K562 (cell line): ENCODE measurements around the gene GON4L. TPM values are rescaled to one million over a fixed set of nuclear protein-coding genes. Genes with fewer than 3 reads are reported as not detected.

Experiments
- ATAC-seq: fragments of 200-7000 bp; cut with Tn5 transposase; 3 replicates; pipeline ENCODE4 v1.9.1; 2020; ENCODE audit warnings: moderate library complexity
- BruUV-seq: library from RNA; stranded (reverse); fragments of 400-500 nt; replicated peaks from 2 replicates; lab custom pipeline; 2021; lab: Mats Ljungman, UMichigan
- CTCF ChIA-PET: fragments of 300-600 bp; formaldehyde crosslinking; extraction: SDS; loops from one replicate; lab custom pipeline; 2021; ENCODE audit warnings: low intra/inter-chr PET ratio; lab: Yijun Ruan, JAX
- POLR2A ChIA-PET: fragments of 300-600, 350-650 bp; sonication (Branson Sonifier 250); formaldehyde crosslinking; extraction: SDS; loops from one replicate; lab custom pipeline; 2021; ENCODE audit warnings: antibody characterized with exemption, inconsistent platforms; lab: Yijun Ruan, JAX
- DNase-seq, 4 experiments: peaks; one replicate each; pipeline versions ENCODE4 v3.0.0 to v3.0.0-alpha.2; 2011 to 2018; ENCODE audit warnings: low spot score in 3 of 4, mixed read lengths in 3 of 4; ENCODE audit errors: extremely low read depth in 1 of 4
- FAIRE-seq: peaks from 2 replicates; lab custom pipeline; 2011; peaks lifted over from hg19 to GRCh38; lab: Jason Lieb, UNC
- H2AFZ ChIP-seq: 2 replicates; pipeline ENCODE4 v1.6.0; 2011; ENCODE audit warnings: low read depth, low read length, control low read depth, inconsistent platforms
- H3K27ac ChIP-seq: fragments of 200-600 bp; 3 replicates; pipeline ENCODE4 v1.8.0; 2011; ENCODE audit warnings: low read depth, mild to moderate bottlenecking, control low read depth, inconsistent platforms, low read length, moderate library complexity, mixed read lengths; ENCODE audit errors: extremely low read depth
- H3K27me3 ChIP-seq, 2 experiments: fragments of 300-600 bp in 1 of 2; 2 replicates in 1 of 2; 3 replicates in 1 of 2; pipeline versions ENCODE4 v1.6.0 to v1.8.0; 2011; ENCODE audit warnings: inconsistent platforms in 2 of 2, low read length in 2 of 2, mild to moderate bottlenecking in 1 of 2, mixed read lengths in 1 of 2, moderate library complexity in 1 of 2; ENCODE audit not compliant: control insufficient read depth in 2 of 2, insufficient read depth in 2 of 2
- H3K36me3 ChIP-seq: fragments of 300-600 bp; 3 replicates; pipeline ENCODE4 v1.8.0; 2011; ENCODE audit warnings: mild to moderate bottlenecking, low read length, inconsistent platforms; ENCODE audit not compliant: control insufficient read depth, insufficient read depth
- H3K4me1 ChIP-seq, 2 experiments: fragments of 200-600 bp in 1 of 2; replicated peaks in 1 of 2; 2 replicates in 1 of 2; 3 replicates in 1 of 2; pipeline versions ENCODE4 v1.5.1 to v1.8.0; 2011; ENCODE audit warnings: inconsistent platforms in 2 of 2, low read length in 2 of 2, mild to moderate bottlenecking in 1 of 2, mixed read lengths in 1 of 2, moderate library complexity in 1 of 2; ENCODE audit not compliant: control insufficient read depth in 2 of 2, insufficient read depth in 2 of 2
- H3K4me2 ChIP-seq: 2 replicates; pipeline ENCODE4 v1.6.1; 2011; ENCODE audit warnings: low read length, control low read depth, inconsistent platforms, mixed read lengths; ENCODE audit not compliant: insufficient read depth
- H3K4me3 ChIP-seq: fragments of 200-600 bp; sonication (generic), shearing (Covaris generic); 2 replicates; pipeline ENCODE4 v1.5.1; 2016; ENCODE audit warnings: control low read depth, inconsistent platforms
- H3K79me2 ChIP-seq: fragments of 200-600 bp; 3 replicates; pipeline ENCODE4 v1.8.0; 2011; ENCODE audit warnings: low read length, inconsistent platforms; ENCODE audit not compliant: control insufficient read depth, insufficient read depth
- H3K9ac ChIP-seq, 2 experiments: 2 replicates each; pipeline versions ENCODE4 v1.6.0 to v1.6.1; 2011; ENCODE audit warnings: low read depth in 2 of 2, low read length in 2 of 2, control low read depth in 1 of 2, inconsistent platforms in 1 of 2, mild to moderate bottlenecking in 1 of 2, mixed read lengths in 1 of 2; ENCODE audit not compliant: insufficient read depth in 1 of 2
- H3K9me1 ChIP-seq: one replicate; pipeline ENCODE4 v1.6.0; 2011; ENCODE audit warnings: inconsistent platforms, mild to moderate bottlenecking, low read length, moderate library complexity; ENCODE audit not compliant: control insufficient read depth, insufficient read depth
- H3K9me3 ChIP-seq: replicated peaks from 2 replicates; pipeline ENCODE4 v1.5.1; 2011; ENCODE audit warnings: low read depth, low read length, inconsistent platforms; ENCODE audit not compliant: control insufficient read depth, insufficient read depth
- H4K20me1 ChIP-seq: replicated peaks from 2 replicates; pipeline ENCODE4 v1.6.1; 2011; ENCODE audit warnings: low read length, inconsistent platforms, mixed read lengths; ENCODE audit not compliant: control insufficient read depth, insufficient read depth
- CBFA2T3 ChIP-seq: fragments of 450-650 bp; IDR thresholded peaks from 2 replicates; pipeline ENCODE4 v1.6.1; 2017
- ZBTB9 ChIP-seq: fragments of 450-650 bp; formaldehyde crosslinking; IDR thresholded peaks from 2 replicates; pipeline ENCODE4 v1.4.0; 2020; ENCODE audit warnings: mild to moderate bottlenecking, moderate library complexity
- ZNF695 ChIP-seq: fragments of 450-650 bp; formaldehyde crosslinking; IDR thresholded peaks from 2 replicates; pipeline ENCODE4 v1.4.0; 2020; ENCODE audit warnings: mild to moderate bottlenecking, moderate library complexity
- whole genome bisulfite sequencing: fragments of 100-300 bp; shearing (Covaris generic); methylation state at CpG from one replicate; pipeline ENCODE4 v1.1.6; 2016; ENCODE audit warnings: low coverage, mixed read lengths; ENCODE audit not compliant: insufficient coverage; ENCODE audit errors: missing lambda C conversion rate; 5-methylcytosine and 5-hydroxymethylcytosine counted together
- in situ Hi-C: fragments of 300-500 bp; cut with MboI; formaldehyde crosslinking; loops from 4 replicates; pipeline ENCODE4 v1.15.0; 2018; ENCODE audit warnings: inconsistent platforms, mixed read lengths
- intact Hi-C: fragments of 100-400 bp; cut with micrococcal nuclease; formaldehyde crosslinking; loops from 2 replicates; pipeline ENCODE4 v1.14.2; 2022
- polyA plus RNA-seq, 8 experiments: library from polyadenylated mRNA; depleted of rRNA in 4 of 8; stranded (reverse) in 5 of 8; unstranded in 3 of 8; fragments of >200 nt; fragmentation: Nextera tagmentation in 2 of 8; fragmentation: Illumina TruSeq in 1 of 8; extraction: Ambion mirVana in 2 of 8; extraction: Trizol in 1 of 8; gene quantifications; 2 replicates each; pipeline versions ENCODE4 v1.2.1 to v1.2.3, GENCODE V29; 2011 to 2014; ENCODE audit warnings: inconsistent platforms in 1 of 8, missing spikeins in 1 of 8
- total RNA-seq, 7 experiments: library from RNA; depleted of rRNA in 6 of 7; stranded (reverse); fragments of >200 nt in 6 of 7; fragmentation: Illumina TruSeq in 2 of 7; extraction: Trizol in 2 of 7; gene quantifications; 2 replicates each; pipeline versions ENCODE4 v1.2.1 to v1.2.3, GENCODE V29; 2011 to 2021; ENCODE audit warnings: low replicate concordance in 1 of 7

The GON4L gene
- total and polyA plus RNA-seq, 9 of the 15 experiments (the other 6 are each of a cell fraction or from before 2014, with no cell fraction given) = 20.2 to 47.4 (median 33.6) TPM

- H3K79me2 ChIP-seq = peaks cover 4% of the 10 kb centered on the region; the same call in 1 of the 3 replicates
- peaks cover 0 to 6% of the 10 kb centered on the region in 2 experiments; a peak in 3 of 5 replicates for H3K4me1 ChIP-seq
- peaks cover 85% of the 10 kb centered on the region; the same call in 2 of the 3 replicates for H3K36me3 ChIP-seq
- no peaks in the 10 kb centered on the region for H3K9me3 ChIP-seq
- no peaks in the 10 kb centered on the region for H4K20me1 ChIP-seq
- no peak for ATAC-seq
- ChIA-PET CTCF (no interaction called here), POLR2A (interaction anchor here (1.5 kb wide), 1 partner anchor 15 kb away, joined by 4 read pairs; no protein-coding TSS in a partner anchor)
- TF ChIP-seq CBFA2T3 (peak; percentile 60), ZNF695 (CRISPR knock-in tag) (no peak), ZBTB9 (CRISPR knock-in tag) (no peak)
- no peak overlapping the region for H3K4me2 ChIP-seq
- no peak overlapping the region for H2AFZ ChIP-seq
- H3K9ac ChIP-seq = peak overlapping the region in 1 of 2 experiments; percentile 50; a peak in 1 of 4 replicates
- intact Hi-C loops (no loop called here), in situ Hi-C loops (no loop called here)
- H3K4me3 ChIP-seq = no peak overlapping the region
- H3K9me1 ChIP-seq = no peaks in the 10 kb centered on the region
- no peak overlapping the region for H3K27ac ChIP-seq
- no peaks in the 10 kb centered on the region for H3K27me3 ChIP-seq
- WGBS = 87% methylated on average over 11 of the region's 11 CpGs
- no peak for FAIRE-seq
- DNase-seq = no peak
- no TSS peak for BruUV-seq
Measured at GRCh38 chr1:155761736-155762405, 95.1 kb downstream of the GON4L start.
